Stimulated activated CD4-positive, alpha-beta T cell treated with anti-CD3 and anti-CD28 coated beads, Interleukin-2, amount 100 ng/mL, for 24 hours (primary cell): ENCODE measurements around the gene EIF4E2.

Experiments used
- DNase-seq, 2 donors: peaks; one replicate each; pipeline ENCODE4 v3.0.0-alpha.2; 2020

EIF4E2 gene

DNA sequence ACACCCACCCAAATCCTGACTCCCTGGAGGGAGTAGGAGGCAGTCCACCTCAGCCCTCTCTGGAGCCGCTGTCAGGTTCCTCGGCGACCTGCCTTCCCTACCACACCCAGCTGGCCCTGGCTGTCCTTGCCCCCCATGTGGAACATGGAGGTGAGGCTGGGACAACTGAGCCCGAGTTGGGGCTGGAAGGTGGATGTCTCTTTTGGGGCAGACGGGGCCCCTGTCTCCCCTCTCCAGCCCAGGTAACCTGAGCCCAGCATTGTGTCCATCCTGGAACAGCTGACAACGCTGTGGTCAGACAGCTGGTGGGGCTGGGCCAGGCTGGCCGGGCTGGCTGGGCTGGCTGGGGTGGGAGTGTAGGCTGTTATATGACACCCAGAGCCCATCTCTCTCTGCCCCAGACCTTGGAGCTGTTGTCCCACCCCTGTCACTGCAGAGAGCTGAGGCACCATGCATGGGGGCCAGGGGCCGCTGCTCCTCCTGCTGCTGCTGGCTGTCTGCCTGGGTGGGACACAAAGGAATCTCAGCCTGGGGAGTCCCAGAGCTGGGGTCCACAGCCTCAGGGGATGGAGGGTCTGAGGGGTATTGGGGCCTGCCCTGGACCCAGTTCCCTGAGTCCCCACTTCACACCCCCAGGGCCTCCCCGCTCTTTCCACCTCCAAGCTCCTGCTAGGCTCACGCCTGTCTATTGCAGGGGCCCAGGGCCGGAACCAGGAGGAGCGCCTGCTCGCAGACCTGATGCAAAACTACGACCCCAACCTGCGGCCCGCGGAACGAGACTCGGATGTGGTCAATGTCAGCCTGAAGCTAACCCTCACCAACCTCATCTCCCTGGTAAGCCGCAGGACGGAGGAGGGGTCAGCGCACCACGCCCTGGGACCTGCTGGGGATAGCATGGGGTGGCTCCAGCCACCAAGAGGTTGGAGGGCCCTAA is 10.9 kb upstream of the EIF4E2 start, which contains the start of gene CHRNG:
CHRNG (plus strand) TSS at position 395 of the 934 bp plus-strand sequence; CDS start at position 451, 56 bp downstream.
- no peak for DNase-seq

DNA sequence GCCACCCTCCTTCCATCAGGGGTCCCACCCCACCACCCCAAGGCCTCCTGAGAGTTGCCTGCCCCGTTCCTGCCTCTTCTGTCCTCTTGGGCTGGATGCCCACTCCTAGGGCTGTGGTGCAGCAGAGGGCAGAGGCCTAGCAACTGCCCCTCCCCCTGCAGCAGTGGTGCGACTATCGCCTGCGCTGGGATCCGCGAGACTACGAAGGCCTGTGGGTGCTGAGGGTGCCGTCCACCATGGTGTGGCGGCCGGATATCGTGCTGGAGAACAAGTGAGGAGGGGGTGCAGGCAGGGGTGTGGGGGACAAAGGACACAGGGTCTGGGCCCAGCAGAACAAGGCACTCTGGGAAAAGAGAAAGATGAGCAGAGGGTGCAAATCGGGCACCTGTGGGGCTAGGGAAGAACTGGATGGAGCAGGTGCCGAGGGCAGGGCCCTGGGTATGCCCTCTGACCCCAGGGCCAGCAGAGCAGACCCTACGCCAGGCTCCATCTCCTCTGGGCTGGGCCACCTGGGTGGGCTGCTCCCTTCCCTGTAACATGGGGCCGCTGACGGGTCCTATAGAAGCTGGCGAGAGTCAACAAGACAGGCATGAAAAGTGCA is 9.9 kb upstream of the EIF4E2 start:
- no peak for DNase-seq

DNA sequence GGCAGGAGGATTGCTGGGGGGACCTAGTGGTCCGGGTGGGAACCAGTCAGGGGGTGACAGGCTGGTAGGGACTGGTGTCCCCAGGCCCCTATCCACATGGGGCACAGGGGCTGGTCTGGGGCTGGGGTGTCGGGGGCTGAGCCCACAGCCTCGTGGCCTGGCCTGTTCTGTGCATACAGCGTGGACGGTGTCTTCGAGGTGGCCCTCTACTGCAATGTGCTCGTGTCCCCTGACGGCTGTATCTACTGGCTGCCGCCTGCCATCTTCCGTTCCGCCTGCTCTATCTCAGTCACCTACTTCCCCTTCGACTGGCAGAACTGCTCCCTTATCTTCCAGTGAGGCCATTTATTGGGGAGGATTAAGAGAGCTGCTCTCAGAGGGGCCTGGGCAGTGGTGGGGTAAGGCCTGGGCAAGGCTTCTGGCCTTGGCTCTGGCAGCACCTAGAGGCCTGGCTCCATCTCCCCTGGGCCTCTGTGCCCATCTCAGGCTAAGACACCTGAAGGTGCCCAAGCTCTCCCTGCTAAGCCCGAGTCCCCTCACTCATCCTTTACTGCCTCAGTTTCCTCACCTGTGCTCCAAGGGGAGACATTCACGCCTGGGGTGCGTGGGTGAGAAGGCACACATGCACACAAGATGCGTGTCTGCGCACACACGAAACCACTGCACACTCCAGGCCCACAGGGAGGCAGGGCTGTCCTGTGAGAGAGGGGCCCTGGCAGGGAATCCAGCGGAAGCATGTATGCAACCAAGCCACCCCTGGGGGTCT is 9.1 kb upstream of the EIF4E2 start:
- DNase-seq = no peak

DNA sequence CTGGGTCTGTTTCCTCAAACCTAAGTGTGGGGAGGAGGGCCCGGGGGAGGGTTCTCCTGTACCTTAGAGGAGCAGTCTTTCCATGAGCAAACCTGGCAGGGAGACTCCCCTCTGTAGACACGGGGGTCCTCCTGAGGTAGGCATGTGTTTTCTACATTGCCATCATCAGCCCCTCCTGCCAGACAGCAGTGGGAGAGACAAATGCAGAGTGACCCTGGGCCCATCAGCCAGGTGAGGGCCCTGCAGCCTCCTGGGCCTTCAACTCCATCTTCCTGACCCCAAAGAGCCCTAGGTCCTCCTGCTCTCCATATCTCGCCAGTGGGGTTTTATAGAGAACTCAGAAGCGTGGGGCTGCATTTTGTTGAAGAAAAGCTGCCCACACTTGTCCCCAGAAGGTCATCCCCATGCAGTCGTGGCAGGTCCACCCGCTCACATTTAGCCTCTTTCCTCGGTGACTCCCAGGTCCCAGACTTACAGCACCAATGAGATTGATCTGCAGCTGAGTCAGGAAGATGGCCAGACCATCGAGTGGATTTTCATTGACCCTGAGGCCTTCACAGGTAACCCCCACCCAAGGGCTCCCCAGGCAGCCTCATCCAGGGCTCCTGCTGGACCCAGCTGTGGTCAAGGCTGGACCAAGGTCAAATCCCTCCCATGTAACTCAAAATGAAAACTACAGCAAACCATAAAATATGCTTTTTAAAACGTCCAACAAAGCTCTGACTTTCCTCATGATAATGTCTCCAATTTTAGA is 8.4 kb upstream of the EIF4E2 start:
- no peak for DNase-seq

DNA sequence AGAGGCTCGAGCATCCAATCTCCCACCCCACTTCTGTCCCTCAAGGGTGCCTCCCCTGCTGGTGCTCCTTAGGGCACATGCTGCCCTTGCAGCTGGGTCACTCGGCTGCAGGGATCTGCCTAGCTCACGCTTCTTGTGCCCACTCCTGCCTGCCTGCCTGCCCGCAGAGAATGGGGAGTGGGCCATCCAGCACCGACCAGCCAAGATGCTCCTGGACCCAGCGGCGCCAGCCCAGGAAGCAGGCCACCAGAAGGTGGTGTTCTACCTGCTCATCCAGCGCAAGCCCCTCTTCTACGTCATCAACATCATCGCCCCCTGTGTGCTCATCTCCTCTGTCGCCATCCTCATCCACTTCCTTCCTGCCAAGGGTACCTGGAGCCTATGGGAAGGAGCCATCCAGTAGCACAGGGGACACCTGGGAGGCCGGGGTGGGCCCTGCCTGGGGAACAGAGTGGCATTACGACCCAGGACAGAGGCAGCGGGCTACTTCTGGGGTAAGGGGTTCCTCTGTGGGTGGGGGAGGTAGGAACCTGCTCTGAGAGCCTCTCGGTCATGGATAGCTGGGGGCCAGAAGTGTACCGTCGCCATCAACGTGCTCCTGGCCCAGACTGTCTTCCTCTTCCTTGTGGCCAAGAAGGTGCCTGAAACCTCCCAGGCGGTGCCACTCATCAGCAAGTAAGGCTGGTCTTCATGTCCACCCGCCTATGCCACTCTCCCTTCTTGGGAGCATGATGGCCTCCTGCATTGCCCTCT is 7.6 kb upstream of the EIF4E2 start:
- no peak for DNase-seq

DNA sequence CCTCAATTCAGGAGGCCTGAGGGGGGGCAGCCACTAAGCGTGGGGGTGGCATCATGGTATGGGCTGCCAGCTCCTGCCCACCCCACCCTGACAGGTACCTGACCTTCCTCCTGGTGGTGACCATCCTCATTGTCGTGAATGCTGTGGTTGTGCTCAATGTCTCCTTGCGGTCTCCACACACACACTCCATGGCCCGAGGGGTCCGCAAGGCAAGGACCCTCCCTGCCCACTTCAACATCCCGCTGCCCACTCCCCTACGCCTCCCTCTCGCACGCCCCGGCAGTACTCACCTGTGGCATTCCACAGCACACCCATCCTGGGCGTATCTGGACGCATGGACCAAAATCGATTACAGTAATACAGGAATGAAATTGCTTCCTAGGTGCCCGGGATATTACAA is 7.0 kb upstream of the EIF4E2 start:
- DNase-seq = no peak

DNA sequence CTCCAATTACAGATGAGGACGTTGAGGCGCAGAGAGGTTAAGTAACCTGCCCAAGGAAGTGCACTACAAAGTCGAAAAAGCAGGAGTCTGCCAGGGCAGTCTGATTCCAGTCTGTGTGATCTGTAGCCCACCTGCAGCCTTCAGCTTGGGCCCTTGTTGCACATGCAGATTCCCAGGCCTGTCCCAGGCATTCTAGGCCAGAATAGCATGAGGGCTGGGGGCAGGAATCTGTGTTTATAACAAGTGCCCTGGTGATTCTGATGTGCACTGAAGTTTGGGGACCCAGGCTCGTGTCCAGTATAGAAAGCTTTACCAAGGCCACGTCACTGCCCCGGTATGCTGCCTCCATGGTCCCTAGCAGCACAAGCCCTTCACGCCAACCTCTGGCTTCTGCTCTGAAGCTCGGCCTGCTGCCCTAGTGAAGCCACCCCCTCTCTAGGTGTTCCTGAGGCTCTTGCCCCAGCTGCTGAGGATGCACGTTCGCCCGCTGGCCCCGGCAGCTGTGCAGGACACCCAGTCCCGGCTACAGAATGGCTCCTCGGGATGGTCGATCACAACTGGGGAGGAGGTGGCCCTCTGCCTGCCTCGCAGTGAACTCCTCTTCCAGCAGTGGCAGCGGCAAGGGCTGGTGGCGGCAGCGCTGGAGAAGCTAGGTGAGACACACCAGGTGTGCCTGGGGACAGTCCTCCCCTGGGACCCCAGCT is 6.4 kb upstream of the EIF4E2 start:
- no peak for DNase-seq

DNA sequence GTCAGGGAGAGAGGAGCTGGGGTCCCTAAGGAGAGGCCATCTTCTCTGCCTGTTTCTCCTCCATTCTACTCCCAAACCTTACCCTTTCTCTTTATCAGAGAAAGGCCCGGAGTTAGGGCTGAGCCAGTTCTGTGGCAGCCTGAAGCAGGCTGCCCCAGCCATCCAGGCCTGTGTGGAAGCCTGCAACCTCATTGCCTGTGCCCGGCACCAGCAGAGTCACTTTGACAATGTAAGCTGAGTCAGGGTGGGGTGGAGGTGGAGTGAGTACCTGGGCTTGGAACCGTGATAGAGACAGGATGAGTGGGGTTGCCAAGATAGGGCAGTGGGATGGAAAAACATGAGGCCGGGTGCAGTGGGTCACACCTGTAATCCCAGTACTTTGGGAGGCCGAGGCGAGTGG is 5.8 kb upstream of the EIF4E2 start:
- DNase-seq = no peak

DNA sequence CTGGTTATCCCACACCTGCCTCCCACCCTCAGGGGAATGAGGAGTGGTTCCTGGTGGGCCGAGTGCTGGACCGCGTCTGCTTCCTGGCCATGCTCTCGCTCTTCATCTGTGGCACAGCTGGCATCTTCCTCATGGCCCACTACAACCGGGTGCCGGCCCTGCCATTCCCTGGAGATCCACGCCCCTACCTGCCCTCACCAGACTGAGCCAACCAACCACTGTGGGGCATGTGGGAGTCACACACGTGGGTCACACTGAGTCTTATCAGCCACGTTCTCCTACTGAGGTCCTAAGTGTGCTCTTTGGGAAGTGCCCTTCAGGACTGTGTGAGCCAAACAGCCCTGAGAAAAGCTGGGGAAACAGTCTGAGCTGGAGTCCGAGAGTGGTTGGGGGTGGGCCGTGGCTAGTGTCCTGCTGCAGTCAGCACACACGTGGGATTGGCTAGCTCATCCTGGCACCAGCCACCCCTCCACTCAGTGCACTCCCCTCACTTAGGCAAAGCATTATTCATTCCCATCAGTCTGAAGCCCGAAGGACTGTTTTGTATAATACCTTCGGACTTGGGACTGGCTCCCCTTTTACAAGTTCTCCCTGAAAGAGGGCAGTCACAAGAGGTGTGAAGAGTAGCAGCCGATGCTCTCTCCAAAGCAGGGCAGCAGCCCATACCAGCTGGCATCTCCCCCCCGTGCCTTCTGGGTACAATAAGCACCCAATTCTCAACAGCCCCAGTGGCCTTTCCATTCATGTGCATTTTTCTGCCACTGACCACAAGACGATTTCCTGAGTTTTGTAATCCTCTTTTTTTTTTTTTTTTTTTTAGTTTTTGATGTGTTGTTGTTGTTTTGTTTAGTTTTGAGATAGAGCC is 4.7 kb upstream of the EIF4E2 start:
- DNase-seq = no peak

DNA sequence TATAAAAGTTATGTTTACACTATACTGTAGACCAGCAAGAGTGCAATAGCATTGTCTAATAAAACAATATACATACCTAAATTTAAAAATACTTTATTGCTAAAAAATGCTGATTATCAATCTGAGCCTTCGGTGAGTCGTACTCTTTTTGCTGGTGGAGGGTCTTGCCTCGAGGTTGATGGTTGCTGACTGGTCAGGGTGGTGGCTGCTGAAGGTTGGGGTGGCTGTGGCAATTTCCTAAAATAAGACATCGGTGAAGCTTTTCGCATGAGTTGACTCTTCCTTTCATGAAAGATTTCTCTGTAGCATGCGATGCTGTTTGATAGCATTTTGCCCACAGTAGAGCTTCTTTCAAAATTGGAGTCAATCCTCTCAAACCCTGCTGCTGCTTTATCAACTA is 2.5 kb upstream of the EIF4E2 start:
- DNase-seq = no peak

DNA sequence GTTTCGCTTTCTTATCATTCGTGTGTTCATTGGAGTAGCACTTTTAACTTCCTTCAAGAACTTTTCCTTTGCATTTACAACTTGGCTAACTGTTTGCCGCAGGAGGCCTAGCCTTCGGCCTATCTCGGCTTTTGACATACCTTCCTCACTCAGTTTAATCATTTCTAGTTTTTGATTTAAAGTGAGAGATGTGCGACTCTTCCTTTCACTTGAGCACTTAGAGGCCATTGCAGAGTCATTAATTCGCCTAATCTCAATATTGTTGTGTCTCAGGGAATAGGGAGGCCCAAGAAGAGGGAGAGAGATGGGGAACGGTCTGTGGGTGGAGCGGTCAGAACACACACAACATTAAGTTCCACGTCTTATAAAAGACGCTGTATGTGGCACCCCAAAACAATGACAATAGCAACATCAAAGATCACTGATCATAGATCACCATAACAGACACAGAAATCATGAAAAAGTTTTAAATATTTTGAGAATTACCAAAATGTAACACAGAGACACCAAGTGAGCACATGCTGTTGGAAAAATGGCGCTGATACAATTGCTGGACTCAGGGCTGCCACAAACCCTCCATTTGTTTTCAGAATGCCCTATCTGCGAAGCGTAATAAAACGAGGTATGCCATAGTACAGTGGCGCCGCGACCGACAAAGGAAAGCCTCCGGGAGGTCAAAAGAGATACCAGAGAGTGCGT is 685 bp upstream of the EIF4E2 start:
- DNase-seq = no peak

DNA sequence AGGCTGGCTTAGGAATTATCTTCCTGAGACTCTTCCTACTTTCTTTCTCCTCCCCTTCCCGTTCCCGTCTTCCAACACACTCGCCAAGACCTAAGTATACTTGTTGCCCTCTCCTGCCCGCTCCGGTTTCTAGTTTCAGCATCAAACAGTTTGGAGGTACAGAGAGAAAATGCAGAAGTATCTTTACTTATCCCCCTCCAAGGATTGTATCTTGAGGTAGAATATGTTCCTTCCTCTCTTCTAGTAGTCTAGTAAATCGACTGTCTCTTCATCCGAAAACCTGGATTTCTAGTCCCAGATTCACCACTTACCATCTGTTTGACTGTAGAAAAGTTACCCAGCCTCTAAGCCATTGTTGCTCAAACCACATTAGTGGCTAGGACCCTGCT is 755 bp downstream of the EIF4E2 start:
- no peak for DNase-seq

DNA sequence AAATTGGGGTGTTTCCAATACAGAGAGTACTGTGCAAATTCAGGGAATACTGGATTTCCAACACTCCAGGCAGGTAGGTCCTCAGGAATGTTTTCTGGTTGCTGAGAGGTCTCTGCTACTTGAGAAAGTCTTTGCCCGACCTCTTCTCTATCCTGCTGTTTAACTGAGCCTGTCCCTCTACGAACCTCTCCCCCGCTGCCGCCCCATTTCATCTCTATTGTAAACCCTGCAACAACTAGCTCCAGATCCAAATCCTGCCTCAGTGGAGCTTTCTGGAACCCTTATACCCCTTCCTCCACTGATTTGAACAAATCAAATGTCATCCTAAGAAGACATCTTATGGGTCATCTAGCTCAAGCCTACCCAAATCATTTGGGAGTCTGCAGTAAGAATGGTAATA is 1.3 kb downstream of the EIF4E2 start:
- DNase-seq = no peak

DNA sequence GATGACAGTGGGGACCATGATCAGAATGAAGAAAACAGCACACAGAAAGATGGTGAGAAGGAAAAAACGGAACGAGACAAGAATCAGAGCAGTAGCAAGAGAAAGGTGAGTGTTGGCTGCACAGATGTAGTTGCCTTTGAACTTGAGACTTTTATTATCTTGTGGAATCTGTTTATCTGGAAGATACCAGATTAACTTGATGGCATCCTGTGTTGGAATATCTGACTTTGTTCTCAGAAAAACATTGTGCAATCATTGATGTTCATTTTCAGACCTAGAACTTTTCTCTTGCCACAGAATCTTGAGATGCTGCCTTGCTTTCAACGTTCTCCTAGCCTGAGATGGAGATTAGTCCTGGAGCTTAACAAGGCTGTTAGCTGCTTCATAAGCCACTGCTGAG is 5.9 kb downstream of the EIF4E2 start:
- DNase-seq = no peak

DNA sequence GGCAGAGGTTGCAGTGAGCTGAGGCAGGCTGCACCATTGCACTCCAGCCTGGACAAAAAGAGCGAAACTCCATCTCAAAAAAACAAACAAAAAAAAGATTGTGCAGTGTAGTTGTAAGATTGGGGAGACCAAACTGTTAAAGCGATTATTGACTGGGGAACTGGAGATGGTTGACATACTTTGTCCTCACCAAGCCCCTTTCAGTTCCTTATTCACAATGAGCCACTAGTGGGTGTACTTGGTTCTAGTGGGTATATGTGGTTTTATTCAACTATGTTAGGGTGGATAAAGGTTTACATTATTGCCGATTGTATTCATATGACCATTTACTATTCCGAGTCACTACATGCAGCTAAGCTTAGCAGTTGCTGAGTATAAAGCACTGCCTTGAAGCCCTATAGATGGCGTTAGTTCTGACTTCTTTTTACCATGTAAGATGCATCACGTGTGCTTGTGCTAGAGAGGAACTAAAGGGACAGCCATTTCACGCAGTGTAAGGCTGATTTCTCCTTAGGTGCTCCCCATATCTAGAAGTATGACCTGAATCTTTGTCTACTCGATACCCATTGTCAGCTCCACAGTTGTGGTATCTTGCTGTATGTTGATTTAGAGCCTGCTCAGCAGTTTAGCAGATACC is 12.1 kb downstream of the EIF4E2 start:
- no peak for DNase-seq

DNA sequence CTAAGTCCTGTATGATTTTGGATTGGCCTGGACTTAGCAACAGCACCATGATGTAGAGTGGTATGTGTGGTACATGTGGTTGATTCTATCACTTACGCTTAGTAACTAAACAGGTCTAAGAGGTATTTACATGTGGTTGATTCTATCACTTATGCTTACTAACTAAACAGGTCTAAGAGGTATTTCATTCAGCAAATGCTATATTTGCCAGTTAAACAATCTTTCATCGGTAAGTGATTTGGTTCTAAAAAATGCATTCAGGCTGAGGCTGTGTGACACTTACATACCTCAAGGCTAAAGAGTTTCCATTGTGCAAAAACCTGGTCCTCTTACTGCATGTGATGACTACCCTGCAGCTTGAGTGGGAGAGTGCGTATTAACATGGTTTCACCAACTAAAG is 13.1 kb downstream of the EIF4E2 start:
- DNase-seq = no peak

DNA sequence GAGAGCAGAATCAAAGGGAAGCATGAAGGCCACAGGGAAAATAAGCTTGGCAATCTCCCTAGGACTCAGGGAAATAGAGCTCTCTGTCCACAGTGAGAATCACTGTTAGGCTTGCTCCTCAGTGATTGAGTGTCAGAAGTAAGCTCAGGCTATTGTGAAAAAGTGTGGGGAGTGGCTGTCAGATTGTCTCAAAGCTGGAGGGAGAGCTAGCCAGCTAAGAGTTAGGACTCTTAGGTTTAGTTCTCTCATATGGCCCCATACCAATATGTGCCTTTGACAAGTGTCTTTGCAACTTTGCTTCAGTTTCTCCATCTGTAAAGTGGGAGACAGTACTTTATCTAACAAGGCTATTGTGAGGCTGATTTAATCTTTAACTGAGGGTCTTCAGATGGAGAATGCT is 17.2 kb downstream of the EIF4E2 start:
- no peak for DNase-seq

DNA sequence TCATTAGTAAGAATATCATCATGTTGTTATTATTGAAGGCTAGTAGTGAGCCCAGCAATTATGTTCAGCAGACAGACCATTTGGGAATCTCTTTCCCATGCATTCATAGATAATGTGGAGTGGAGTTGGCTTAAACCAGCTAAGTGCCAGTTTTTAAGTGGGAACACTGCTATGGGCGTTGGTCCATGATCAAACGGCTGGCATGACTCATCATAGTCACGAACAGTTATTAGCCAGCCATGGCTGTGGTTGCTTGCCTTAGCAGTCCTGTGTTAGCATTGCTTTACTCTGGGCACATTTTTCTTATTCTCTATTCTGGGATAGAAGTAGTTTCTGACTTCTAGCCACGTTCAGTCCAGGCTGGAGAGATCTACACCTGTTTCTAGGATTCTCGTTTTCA is 17.7 kb downstream of the EIF4E2 start:
- DNase-seq = no peak

DNA sequence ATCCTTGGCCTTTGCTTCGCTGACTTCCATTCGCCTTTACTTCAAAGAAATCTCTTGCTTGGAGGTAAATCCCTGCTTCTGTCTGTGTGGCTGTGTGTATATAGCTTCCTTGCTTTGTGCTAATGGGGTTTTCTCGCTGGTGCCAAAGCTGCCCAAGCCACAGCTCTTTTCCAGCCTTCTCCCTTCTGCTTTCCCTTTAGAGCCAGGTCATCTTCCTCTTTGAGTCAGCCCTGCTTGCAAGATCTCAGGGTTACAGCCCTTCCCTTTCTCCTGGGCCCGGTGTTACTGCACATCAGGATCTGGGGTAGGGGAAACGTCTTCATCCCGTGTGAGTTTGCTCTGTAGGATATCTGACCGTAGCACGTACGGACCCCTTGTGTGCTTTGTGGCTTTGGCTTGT is 19.1 kb downstream of the EIF4E2 start:
- no peak for DNase-seq
